HG03103 (cell line): ENCODE data around the gene ARL6IP6.

Experiments used
- ATAC-seq: cut with Tn5 transposase; IDR thresholded peaks from one replicate; pipeline ENCODE4 v1.9.1; 2021; ENCODE audit warnings: low read depth; ENCODE audit not compliant: unreplicated experiment

Gene ARL6IP6

DNA sequence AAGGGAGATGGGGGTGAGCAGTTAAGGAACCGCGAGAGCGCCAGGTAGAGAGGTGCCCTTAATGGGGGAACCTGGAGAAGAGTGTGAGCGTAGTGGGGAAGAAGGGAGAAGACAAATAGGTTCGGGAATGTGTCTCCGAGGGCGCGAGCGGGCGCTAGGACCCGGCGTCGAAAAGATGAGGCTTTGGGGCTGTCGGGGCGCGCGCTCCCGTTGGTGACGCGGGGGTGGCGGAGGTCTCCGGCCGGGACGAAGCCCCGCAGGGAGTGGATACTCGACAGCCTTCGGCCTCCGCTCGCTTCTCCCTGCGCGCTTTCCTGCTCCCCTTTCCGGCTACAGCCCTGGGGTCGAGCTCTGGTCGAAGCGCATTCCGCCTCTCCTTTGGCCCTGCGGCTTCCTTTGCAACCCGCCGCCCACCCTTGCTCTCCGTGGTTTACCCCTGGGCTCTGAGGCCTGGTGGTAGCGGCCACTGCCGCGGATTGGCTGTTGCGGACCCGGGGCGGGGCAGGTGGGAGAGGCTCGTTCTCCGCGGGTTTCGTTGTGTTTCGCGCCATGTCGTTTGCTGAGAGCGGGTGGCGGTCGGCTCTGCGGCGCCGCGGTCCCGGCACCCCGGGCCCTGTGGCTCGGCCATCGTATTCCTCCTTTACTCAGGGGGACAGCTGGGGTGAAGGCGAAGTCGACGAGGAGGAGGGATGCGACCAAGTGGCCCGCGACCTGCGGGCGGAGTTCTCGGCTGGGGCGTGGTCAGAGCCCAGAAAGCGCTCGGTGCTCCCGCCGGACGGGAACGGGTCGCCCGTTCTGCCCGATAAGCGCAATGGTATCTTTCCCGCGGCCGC lies at the start of gene ARL6IP6:
Gene ARL6IP6 (plus strand): TSS at position 545 of the 833 bp plus-strand sequence. CDS start 5 bp downstream, at position 550.
- ATAC-seq, result peak; percentile 58

DNA sequence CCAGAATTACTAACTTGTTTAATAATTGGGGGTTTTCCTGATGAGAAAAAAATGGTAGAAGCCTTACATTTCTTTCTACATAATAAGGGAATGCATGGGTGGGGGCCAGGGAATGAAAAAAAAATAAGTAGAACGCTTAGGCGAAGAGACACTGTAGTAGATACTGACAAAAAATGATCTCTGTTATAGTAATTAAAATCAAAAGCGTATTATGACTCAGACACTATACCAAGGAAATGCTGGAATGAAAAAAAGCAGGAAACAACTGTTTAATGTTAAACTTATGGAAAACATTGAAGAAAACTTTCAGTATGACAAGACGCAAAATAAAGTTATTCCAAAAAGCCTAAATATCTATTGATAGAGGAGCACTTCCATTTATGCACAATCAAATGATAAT lies 44.1 kb upstream of the ARL6IP6 start:
- ATAC-seq, result no peak

DNA sequence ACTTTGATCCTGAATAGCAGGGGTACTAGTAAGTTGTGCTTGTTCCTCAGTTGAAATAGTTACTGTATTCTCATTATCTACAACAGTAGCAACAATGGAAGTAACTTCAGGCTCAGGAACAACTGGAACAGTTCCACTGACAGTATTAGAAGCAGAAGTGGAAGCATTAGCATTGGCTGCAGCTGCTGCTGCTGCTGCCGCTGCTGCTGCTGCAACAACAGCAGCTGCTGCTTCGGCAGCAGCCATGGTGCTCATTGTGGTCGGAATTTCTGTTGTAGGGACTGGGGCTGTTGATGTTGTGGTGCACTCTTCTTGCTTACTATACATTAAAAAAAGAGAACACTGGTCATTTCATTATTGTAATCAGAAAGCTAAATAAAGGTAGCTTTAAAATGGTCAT lies 42.0 kb upstream of the ARL6IP6 start:
- ATAC-seq, result no peak

DNA sequence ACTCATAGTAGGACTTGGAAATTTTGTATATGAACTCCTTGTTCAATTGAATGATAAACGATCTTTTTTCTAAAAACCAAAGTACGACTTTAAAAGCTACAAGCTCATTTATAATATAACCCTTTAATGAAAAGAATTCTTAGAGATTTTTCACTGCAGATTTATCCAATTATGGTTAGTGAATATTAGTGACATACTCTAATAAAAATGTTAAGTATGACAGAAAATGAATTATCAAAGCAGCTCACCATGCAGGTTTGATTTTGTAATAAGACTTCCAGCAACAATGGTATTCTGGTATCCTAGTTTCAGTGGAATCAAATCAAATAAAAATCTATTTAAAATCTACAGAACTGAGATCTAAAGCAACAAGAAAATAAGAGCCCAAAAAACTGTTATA lies 39.6 kb upstream of the ARL6IP6 start:
- ATAC-seq, result no peak

DNA sequence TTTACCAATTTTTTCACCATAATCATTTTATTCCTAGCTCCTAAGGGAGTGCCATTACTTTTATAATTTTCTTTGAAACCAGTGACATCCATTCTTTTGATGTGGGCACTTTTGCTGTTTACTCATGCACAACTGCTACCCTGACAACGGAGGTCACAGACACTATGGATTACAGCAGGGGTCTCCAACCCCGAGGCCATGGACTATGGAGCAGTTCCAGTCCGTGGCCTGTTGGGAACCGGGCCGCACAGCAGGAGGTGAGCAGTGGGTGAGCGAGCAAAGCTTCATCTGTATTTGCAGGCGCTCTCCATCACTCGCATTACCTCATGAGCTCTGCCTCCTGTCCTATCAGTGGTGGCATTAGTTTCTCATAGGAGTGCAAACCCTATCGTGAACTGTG lies 35.8 kb upstream of the ARL6IP6 start:
- no peak for ATAC-seq

DNA sequence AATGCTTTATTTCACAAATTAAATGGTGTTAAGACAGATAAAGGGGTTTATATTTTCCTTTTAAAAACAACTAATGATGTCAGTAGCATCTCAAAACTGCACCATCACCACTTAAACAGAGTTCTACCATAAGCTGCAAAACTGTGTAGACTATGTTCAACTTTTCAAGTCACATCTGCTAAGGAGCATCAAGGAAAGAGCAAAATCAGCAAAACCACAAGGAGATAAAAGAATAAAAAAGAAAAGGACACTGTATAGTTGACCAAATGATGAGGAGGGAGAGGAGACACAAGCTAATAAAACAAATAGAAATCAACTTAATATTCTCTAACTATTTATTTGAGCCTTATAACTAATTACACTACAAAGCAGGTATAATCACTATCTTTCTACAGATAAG lies 35.0 kb upstream of the ARL6IP6 start:
- no peak for ATAC-seq

DNA sequence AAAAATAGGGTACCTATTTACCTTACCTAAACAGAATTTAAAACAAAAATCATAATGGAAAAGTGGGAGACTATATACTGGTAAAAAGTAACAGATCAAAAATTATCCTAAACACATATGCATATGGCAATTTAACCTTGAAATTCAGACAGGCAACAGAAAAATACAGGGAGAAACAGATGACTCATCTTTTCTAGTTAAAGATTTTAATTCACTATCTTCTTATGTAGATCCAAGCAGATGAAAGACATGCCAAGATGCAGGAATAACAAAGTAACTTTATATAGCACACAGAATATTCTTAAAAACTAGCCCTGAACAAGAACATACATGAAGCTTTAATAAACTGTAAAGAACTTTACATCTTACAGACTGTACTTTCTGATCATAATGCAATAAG lies 32.1 kb upstream of the ARL6IP6 start:
- no peak for ATAC-seq

DNA sequence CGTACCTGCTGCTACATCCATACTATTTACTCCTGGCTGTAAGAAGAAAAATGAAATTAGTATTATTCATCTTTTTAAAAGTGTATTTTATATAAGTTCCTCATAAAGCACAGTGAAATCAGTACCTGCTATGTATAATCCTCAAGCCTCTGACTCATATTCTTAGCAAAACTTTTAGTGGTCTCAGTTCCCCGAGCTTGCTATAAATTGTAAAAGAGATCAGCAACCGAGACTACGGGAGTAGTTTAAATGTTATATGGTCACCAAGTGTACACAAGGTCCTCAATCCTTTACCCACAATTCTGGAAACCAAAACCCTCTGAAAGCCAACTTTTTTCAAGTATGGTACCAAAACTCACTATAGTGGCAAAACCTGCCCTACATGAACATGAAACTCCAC lies 25.4 kb upstream of the ARL6IP6 start:
- peak; percentile 92 for ATAC-seq

DNA sequence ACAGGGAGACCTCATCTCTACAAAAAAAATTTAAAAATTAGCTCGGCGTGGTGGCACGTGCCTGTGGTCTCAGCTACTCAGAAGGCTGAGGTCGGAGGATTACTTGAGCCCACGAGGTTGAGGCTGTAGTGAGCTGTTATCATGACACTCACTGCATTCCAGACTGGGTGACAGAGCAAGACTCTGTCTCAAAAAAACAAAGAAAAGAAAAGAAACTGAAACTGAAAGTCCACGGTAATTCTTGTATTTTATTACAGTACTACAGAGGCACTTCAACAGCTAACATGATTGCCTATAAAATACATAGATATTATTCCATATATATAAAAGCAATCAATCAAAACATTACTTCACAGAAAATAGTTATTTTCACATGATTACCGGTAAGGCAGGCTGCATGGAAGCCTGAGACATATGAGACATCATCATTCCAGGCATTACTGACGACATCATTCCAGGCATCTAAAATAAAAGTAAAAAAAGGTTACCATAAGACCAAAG lies 24.2 kb upstream of the ARL6IP6 start:
- no peak for ATAC-seq

DNA sequence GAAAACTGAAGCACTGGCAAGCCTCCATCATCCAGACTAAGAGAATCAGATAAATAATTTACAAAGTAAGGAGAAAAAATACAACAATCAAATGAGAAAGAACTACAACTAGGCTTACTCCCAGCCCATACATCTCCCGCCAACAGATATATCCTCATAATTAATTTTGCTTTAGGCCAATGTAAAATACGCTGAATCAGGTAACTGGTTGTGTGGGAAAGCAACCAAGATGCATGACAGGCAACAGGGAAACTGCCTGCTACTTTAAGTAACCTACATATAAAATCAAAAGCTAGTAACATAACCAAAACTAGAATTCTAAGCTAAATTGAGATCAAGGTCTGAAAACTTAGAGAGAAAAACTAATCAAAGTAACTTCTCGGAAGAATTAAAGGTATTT lies 22.7 kb upstream of the ARL6IP6 start:
- no peak for ATAC-seq

DNA sequence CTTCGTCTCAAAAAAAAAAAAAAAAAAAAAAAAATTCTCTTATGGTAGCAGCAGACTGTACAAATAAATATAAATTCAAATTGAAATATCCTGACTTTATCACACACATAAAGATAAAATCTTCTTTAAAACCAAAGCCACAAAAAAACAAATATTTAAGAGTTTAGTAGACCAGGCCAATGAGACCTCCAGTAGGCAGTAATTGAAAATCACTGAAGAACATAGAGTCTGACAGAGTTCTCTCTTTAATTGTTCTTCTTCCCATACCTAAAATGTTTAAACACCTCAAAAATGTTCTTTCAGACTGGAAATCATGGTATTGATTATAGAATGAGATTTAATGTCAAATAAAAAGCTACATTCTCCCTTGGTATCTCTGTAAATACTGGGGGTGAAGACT lies 21.9 kb upstream of the ARL6IP6 start:
- ATAC-seq, result no peak

DNA sequence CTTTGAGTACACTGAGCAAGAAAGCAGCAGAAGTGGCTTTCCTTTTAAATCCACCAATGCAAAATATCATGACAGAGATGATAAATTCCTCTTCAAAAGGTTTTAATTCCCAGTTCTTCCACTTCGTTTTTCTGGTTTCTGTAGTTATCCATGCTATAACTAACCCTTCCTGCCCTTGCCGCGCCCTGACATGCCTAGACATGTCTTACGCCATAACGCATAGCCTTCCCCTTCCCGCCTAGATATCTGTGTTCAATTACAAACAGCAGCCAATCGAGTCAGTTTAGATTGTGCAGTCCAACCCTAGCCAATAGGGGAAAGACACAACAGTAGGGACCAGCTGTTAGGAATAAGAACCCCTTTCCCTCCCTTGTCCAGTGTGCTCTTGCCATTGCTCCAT lies 17.2 kb upstream of the ARL6IP6 start:
- ATAC-seq, result no peak

DNA sequence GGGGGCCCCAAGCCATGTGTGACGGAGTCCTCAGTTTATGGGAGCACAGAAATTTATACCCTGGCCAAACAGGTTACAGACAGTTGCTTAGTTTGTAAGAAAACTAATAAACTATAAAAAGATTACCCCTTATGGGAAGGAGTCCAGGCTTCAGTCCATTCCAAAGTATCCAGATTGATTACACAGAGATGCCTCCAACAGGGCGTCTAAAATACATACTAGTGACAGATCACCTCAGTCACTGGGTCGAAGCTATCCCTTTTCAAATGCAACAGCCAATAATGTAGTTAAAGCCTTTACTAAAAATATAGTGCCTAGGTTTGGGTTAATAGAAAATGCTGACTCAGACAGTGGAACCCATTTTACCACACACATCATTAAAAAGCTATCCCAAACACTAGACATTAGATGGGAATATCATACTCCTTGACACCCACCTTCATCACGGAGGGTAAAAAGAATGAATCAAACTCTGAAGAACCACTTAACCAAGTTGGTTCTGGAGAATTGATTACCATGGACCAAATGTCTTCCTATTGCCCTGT lies 11.9 kb upstream of the ARL6IP6 start:
- ATAC-seq, result no peak

DNA sequence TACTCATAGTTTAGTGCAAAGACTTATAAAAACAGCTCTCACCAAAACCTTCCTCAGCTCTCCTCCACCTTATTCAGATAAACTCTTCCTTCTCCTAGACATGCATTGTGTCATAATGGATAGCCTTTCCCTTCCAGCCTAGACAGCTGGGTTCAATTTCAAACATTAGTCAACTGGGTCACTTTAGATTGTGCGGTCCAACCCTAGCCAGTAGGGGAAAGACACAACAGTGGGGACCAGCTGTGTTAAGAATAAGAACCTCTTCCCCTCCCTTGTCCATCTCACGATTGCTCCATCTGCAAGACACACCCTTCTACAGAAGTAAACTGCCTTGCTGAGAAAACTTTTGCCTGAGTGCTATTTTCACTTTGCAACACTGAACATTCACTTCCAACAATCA lies 9.7 kb upstream of the ARL6IP6 start:
- ATAC-seq, result no peak

DNA sequence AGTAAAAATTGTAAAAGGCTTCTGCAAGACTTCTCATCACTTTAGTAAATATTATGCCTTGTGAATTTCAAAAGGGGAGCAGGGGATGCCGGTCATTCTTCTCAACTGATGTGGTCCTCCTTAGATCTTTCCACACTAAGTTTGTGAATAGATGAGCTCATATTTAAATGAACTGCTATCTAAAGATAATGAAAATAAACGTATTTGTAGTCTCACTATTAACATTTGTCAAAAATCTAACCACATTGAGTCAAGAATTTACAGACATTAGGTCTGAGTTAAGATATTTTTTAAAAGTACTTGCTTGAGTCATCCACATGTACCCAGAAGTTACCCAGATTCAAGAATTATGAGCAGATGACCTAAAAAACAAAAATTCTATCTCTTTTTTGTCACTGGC lies 7.7 kb upstream of the ARL6IP6 start:
- no peak for ATAC-seq

DNA sequence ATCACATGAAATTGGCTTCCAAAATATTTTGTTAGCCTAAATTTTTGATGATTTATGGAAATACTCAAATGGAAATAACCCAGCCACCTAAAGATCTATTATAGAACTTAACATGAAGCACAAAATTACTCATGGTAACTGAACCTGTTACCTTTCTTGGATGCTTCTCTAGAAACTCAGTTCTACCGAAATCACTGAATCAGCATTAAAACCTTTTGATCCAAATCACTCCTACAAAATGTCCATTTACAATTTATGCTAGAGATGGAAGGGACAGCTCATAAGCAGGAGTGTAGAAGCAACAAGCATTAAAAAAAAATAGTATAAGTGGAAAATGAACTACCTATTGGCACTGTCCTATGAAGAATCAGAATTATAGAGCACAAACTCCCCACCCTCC lies 3.3 kb upstream of the ARL6IP6 start:
- ATAC-seq, result no peak

DNA sequence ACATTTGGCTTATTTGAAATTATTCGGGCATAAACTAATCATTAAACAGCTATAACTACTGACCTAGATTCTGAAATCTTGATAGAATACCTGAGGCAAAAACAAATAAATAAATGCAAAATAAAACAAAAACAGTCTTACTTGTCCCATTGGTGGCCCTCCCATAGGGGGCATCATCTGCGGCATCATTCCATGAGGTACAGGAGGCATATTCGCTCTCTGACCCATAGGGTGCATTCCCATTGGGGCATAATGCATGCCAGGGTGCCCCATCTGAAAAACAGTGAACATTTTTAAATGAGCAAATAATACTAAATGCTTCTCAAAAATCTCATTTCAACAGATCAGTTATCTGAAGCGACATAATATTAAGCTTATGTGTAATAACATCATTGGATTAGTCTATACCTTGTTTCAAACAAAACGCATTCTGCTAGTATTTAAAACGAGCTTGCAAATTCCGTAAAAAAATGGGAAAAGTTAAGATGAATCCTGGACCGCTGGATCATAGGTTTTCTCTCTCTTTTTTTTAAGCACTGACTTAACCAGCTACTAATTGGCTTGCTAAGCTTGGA lies 2.5 kb upstream of the ARL6IP6 start:
- ATAC-seq, result no peak

DNA sequence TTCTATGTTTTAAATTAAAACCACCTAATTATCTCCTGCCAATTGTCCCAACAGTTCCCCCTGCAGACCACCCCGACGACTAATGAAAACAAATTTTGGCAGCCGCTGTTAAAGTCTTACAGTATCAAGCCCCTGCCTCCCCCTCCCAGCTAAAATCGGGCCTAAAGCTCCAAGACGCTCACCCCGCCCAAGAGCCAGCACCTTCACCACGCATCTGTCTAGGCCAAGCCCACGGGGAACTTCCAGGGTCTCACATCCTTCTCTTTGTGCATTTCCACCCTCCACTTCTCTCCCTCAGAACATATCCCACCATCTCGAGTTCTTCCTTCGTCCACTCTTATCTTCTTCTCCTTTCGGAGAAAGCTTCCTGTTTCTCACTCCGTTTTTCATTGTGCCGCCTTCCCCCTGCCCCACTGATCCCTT lies 1.6 kb upstream of the ARL6IP6 start:
- ATAC-seq, result no peak

DNA sequence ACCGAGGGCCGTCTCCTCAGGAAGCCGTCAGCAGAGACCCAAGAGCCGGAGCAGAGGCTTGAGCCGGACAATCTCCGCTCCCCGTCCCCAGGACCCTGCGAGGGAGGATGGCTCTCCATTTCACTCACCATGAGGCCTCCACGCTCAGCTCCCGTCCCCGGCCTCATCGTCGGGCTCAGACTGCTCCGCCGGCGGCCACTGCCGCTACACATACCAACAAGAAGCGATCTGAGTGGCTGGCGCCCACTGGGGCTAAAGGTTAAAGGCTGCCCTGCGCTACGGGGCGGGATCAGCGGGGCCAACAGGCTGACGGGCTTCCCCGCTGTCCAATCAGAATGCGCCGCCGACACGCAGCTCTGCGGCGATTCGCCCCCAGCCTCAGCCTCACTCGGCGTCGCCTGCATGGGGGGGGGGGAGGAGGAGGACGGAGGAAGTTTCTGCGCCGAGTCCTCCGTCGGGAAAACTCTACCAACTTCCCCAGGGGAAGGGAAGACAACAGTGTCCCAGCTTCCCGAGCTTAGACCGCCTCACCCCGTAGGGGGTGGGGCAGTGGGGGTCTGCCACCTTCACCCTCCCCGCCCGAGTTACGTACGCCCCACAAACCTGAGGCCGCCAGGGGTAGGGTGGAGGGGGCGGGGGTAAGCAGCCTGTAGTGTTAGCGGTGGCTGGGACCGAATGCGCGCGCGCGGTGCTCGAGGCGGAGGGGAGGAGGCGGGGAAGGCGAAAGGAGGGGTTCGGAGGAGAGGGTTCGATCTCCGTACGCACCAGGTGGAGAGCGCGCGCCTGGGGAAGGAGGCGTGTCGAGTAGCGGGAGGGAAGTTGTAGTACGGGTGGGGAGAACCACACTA lies 968 bp upstream of the ARL6IP6 start, which contains the start of gene PRPF40A:
Gene PRPF40A (minus strand): TSS at position 234 of the 848 bp plus-strand sequence. CDS start 22 bp downstream, at position 212.
- peak; percentile 63 for ATAC-seq

DNA sequence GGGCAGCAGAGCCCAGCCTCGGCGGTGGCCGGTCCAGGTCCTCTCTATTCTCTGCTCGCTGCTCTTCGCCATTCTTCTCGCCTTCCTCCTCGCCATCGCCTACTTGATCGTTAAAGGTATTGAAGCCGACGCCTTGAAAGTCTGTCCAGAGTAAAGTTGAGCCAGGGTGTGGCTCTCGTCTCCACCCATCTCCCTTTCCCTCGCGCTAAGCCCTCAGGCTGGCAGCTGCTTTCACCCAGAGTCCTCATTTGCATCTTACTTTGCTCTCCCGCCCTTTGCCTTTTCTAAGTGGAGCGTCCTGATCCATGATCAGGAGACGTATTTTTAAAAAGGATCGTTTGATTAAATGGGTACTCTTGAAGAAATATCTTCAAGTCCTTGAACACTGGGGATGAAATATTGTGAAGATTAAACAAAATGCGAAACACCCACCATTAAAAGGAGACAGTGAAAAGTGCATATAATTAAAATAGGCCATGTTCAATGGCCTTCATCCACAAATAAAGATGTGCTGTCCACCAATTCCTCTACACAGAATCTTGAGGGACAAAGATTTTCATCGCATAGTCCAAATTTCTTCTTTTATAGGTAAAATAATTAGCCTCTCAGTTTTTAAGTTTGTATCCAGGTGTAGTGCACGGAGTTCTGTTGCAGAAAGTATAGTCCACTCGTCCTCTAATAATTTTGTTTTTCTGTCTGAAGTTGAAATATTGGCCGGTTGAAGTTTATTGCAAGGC lies 657 bp downstream of the ARL6IP6 start:
- ATAC-seq, result peak; percentile 25
